Effector memory CD4-positive, alpha-beta T cell (primary cell): ENCODE measurements around the gene SMARCA4.
"Not testable (repeated sequence)": the region's sequence is repeated elsewhere in the genome, so short reads cannot be mapped to it uniquely, and the experiment has no call there.

Experiments used
- DNase-seq, 3 donors: peaks; one replicate each; pipeline ENCODE4 v3.0.0-alpha.2; 2020
- H3K27ac ChIP-seq: 2 replicates; pipeline ENCODE4 v1.7.0; 2013; ENCODE audit warnings: mild to moderate bottlenecking, low read length, moderate library complexity; ENCODE audit not compliant: insufficient read depth, poor library complexity, severe bottlenecking
- H3K27me3 ChIP-seq: replicated peaks from 2 replicates; pipeline ENCODE4 v1.7.0; 2013; ENCODE audit warnings: mild to moderate bottlenecking, low read length; ENCODE audit not compliant: insufficient read depth, control insufficient read depth, poor library complexity, severe bottlenecking
- H3K36me3 ChIP-seq: 2 replicates; pipeline ENCODE4 v1.7.0; 2013; ENCODE audit warnings: mild to moderate bottlenecking, low read length, moderate library complexity; ENCODE audit not compliant: control insufficient read depth, insufficient read depth
- H3K4me1 ChIP-seq: 2 replicates; pipeline ENCODE4 v1.7.0; 2013; ENCODE audit warnings: low read length, mild to moderate bottlenecking; ENCODE audit not compliant: control insufficient read depth, insufficient read depth, poor library complexity, severe bottlenecking
- H3K4me3 ChIP-seq: 2 replicates; pipeline ENCODE4 v1.7.0; 2013; ENCODE audit warnings: low read length, low read depth, mild to moderate bottlenecking; ENCODE audit not compliant: insufficient read depth, poor library complexity, severe bottlenecking
- H3K9me3 ChIP-seq: 2 replicates; pipeline ENCODE4 v1.7.0; 2013; ENCODE audit warnings: mild to moderate bottlenecking, low read length, moderate library complexity; ENCODE audit not compliant: control insufficient read depth

Gene SMARCA4

DNA sequence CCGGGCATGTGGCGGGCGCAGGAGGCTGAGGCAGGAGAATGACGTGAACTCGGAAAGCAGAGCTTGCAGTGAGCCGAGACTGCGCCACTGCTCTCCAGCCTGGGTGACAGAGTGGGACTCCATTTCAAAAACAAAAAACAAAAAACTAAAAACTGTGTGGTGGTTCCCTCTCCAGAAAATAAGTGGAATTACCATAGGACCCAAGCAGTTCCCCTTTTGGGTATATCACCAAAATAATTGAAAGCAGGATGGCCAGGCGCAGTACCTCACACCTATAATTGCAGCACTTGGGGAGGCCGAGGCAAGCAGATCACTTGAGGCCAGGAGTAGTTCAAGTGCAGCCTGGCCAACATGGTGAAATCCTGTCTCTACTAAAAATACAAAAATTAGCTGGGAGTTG is 112.7 kb downstream of the SMARCA4 start:
- Histone ChIP-seq H3K36me3 (no peaks in the 10 kb centered on the region), H3K27me3 (no peaks in the 10 kb centered on the region), H3K27ac (no peak overlapping the region), H3K9me3 (no peaks in the 10 kb centered on the region), H3K4me3 (no peak overlapping the region), H3K4me1 (no peaks in the 10 kb centered on the region)
- DNase-seq, result no peak

DNA sequence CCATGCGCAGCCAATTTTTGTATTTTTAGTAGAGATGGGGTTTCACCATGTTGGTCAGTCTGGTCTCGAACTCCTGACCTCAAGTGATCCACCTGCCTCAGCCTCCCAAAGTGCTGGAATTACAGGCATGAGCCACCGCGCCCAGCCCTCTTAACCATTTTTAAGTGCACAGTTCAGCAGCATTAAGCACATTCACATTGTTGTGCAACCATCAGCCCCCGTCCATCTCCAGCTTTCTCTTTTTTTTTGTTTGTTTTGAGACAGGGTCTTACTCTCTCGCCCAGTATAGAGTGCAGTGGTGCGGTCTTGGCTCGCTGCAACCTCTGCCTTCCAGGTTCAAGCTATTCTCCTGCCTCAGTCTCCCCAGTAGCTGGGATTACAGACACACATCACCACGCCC is 116.0 kb downstream of the SMARCA4 start:
- not testable (repeated sequence) for H3K4me3 ChIP-seq, H3K36me3 ChIP-seq, H3K9me3 ChIP-seq, H3K27me3 ChIP-seq, H3K4me1 ChIP-seq, H3K27ac ChIP-seq, DNase-seq

GRCh38 chr19:11078893-11079292 is 118.1 kb downstream of the SMARCA4 start:
- Histone ChIP-seq H3K4me1 (no peaks in the 10 kb centered on the region), H3K4me3 (no peak overlapping the region), H3K9me3 (no peaks in the 10 kb centered on the region), H3K36me3 (no peaks in the 10 kb centered on the region), H3K27me3 (no peaks in the 10 kb centered on the region), H3K27ac (no peak overlapping the region)
- DNase-seq, result no peak

GRCh38 chr19:11079999-11080398 is 119.2 kb downstream of the SMARCA4 start:
- DNase-seq, result no peak
- H3K27ac ChIP-seq, result no peak overlapping the region
- no peak overlapping the region for H3K4me3 ChIP-seq
- no peaks in the 10 kb centered on the region for H3K36me3 ChIP-seq
- H3K27me3 ChIP-seq, result no peaks in the 10 kb centered on the region
- H3K9me3 ChIP-seq, result no peaks in the 10 kb centered on the region
- H3K4me1 ChIP-seq, result no peaks in the 10 kb centered on the region

DNA sequence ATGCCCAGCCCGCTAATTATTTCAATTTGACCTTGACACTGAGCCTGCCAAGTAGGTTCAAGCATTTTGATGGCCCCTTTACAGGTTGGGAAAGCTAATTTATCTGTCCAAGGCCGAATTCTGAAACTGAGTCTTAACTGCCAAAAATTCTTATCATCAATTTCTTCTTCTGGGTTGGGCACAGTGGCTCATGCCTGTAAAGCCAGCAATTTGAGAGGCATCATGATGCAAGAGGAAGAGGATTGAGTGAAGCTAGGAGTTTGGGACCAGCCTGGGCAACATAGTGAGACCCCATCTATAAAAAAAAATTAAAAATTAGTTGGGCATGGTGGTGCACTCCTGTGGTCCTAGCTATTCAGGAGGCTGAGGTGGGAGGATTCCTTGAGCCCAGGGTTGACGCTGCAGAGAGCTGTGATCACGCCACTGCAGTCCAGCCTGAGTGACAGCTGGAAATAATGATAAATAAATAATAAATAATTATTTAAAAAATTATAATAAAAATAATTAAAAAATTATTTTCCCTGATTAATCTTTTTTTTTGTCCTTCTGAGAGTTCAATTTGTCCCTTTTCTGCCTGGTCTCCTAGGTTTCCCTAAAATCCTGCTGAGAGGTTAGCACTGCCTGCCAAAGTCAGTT is 127.2 kb downstream of the SMARCA4 start:
- Histone ChIP-seq H3K27me3 (no peaks in the 10 kb centered on the region), H3K4me1 (peaks cover 32% of the 10 kb centered on the region), H3K9me3 (no peaks in the 10 kb centered on the region), H3K36me3 (no peaks in the 10 kb centered on the region), H3K4me3 (no peak overlapping the region), H3K27ac (no peak overlapping the region)
- DNase-seq, result no peak

- Histone ChIP-seq H3K4me3 (peak overlapping the region; percentile 53), H3K4me1 (peaks cover 37% of the 10 kb centered on the region), H3K27me3 (no peaks in the 10 kb centered on the region), H3K36me3 (no peaks in the 10 kb centered on the region), H3K27ac (peak overlapping the region; percentile 97), H3K9me3 (no peaks in the 10 kb centered on the region)
- DNase-seq, result no peak
These were observed 127.8 kb downstream of the SMARCA4 start for GRCh38 chr19:11088506-11089253.

DNA sequence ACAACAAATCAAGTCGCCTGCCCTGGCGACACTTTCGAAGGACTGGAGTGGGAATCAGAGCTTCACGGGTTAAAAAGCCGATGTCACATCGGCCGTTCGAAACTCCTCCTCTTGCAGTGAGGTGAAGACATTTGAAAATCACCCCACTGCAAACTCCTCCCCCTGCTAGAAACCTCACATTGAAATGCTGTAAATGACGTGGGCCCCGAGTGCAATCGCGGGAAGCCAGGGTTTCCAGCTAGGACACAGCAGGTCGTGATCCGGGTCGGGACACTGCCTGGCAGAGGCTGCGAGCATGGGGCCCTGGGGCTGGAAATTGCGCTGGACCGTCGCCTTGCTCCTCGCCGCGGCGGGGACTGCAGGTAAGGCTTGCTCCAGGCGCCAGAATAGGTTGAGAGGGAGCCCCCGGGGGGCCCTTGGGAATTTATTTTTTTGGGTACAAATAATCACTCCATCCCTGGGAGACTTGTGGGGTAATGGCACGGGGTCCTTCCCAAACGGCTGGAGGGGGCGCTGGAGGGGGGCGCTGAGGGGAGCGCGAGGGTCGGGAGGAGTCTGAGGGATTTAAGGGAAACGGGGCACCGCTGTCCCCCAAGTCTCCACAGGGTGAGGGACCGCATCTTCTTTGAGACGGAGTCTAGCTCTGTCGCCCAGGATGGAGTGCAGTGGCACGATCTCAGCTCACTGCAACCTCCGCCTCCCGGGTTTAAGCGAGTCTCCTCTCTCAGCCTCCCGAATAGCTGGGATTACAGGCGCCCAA is 128.6 kb downstream of the SMARCA4 start, which contains the start of gene LDLR:
LDLR (plus strand) TSS at position 210 of the 760 bp plus-strand sequence; CDS start at position 296, 86 bp downstream.
- Histone ChIP-seq H3K4me1 (peaks cover 40% of the 10 kb centered on the region), H3K4me3 (peak within 1 kb of the TSS; percentile 53)
- peak; percentile 58 to 73 (median 66) for DNase-seq

DNA sequence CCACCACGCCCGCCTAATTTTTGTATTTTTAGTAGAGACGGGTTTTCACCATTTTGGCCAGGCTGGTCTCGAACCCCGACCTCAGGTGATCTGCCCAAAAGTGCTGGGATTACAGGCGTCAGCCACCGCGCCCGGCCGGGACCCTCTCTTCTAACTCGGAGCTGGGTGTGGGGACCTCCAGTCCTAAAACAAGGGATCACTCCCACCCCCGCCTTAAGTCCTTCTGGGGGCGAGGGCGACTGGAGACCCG is 129.1 kb downstream of the SMARCA4 start:
- H3K27me3 ChIP-seq, DNase-seq, H3K36me3 ChIP-seq, H3K9me3 ChIP-seq: not testable (repeated sequence)
- Histone ChIP-seq H3K27ac (peak overlapping the region; percentile 97), H3K4me1 (peaks cover 45% of the 10 kb centered on the region), H3K4me3 (peak overlapping the region; percentile 53)

More for the DNA sequence above, 128.6 kb downstream of the SMARCA4 start, which contains the start of gene LDLR:
- Histone ChIP-seq H3K9me3 (no peaks in the 10 kb centered on the region), H3K27me3 (no peaks in the 10 kb centered on the region), H3K27ac (peak within 1 kb of the TSS; percentile 97), H3K36me3 (no peaks in the 10 kb centered on the region)

DNA sequence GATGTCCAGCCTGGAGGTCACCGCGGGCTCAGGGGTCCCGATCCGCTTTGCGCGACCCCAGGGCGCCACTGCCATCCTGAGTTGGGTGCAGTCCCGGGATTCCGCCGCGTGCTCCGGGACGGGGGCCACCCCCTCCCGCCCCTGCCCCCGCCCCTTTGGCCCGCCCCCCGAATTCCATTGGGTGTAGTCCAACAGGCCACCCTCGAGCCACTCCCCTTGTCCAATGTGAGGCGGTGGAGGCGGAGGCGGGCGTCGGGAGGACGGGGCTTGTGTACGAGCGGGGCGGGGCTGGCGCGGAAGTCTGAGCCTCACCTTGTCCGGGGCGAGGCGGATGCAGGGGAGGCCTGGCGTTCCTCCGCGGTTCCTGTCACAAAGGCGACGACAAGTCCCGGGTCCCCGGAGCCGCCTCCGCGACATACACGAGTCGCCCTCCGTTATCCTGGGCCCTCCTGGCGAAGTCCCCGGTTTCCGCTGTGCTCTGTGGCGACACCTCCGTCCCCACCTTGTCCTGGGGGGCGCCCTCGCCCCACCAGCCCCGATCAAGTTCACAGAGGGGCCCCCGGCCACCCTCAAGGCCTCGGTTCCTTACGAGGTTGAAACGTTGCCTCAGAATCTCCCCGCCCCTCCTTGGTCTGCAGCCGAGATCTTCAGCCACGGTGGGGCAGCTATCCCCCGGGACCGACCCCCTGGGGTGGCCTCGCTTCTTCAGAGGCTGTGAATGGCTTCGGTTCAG is 129.6 kb downstream of the SMARCA4 start:
- Histone ChIP-seq H3K4me1 (peaks cover 49% of the 10 kb centered on the region), H3K27ac (peak overlapping the region; percentile 97), H3K9me3 (no peaks in the 10 kb centered on the region), H3K27me3 (no peaks in the 10 kb centered on the region), H3K4me3 (peak overlapping the region; percentile 64), H3K36me3 (no peaks in the 10 kb centered on the region)
- DNase-seq, result peak; percentile 95 to 97 (median 96)
